Activated T-helper 1 cell treated with anti-CD3 and anti-CD28 coated beads, Interleukin-12 subunit alpha, Interleukin-12 subunit beta, Interleukin-2, Interleukin-4 antibody, amounts not matched to agents 30 ng/mL and 10 ng/mL and 1 ng/mL, durations not matched to agents 14 hours and 24 hours and 36 hours (primary cell): ENCODE data around the gene ADA. TPM values are rescaled to one million over a fixed set of nuclear protein-coding genes. Genes with fewer than 3 reads are reported as not detected.

Experiments
- total RNA-seq: library from RNA; stranded (reverse); gene quantifications from 2 replicates; pipeline ENCODE4 v1.2.3, GENCODE V29; 2022

Gene ADA
- total RNA-seq, 1 donor from 2014 or later = 45.1 TPM

Other genes with a start within 250 kb of the ADA start
- gene TTPAL, start 175.8 kb downstream of the ADA start, total RNA-seq = 22.9 and 24.7 TPM in 2 replicates
- gene SERINC3, start 129.6 kb downstream of the ADA start, total RNA-seq = 51.3 and 54.6 TPM in 2 replicates
- 1.3 and 2.4 TPM in 2 replicates for gene PKIG, start 69.1 kb downstream of the ADA start, total RNA-seq
- not detected in 2 replicates for gene CCN5, start 63.7 kb upstream of the ADA start, total RNA-seq
- gene KCNK15, start 94.2 kb upstream of the ADA start, total RNA-seq = 1.1 TPM in 2 replicates
- not detected in 2 replicates for gene RIMS4, start 158.8 kb upstream of the ADA start, total RNA-seq
- gene YWHAB, start 234.0 kb upstream of the ADA start, total RNA-seq = 230 and 246 TPM in 2 replicates